Measurements from ENCODE around the gene SPTBN4. TPM values are rescaled to one million over a fixed set of nuclear protein-coding genes. Genes with fewer than 3 reads are reported as not detected.
A peak's percentile ranks its signal among the peaks of the same experiment; 100 is the strongest.

The SPTBN4 gene
- total RNA-seq, 1 donor = 0.72 TPM

DNA sequence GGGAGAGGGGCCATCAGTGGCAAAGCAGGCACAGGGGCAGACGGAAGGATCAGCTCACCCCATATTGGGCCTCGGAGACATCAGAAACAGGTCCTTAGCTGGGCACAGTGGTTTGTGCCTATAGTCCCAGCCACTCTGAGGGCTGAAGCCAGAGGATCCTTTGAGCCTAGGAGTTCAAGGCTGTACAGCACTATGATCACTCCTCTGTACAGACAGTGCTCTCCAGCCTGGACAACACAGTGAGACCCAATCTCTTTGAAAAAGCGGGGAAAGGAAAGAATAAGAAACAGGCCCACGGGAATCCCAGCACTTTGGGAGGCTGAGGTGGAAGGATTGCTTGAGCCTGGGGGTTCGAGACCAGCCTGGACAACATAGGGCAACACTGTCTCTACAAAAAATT is 47.0 kb upstream of the SPTBN4 start:
- no peaks in the 10 kb centered on the region for H3K27me3 ChIP-seq (ENCODE audit: insufficient read depth, low read length)
- no peak overlapping the region for H2AFZ ChIP-seq (ENCODE audit: low read length)
- peaks cover 15% of the 10 kb centered on the region for H3K36me3 ChIP-seq (ENCODE audit: insufficient read depth, low read length)
- TF ChIP-seq, protein P1, sequence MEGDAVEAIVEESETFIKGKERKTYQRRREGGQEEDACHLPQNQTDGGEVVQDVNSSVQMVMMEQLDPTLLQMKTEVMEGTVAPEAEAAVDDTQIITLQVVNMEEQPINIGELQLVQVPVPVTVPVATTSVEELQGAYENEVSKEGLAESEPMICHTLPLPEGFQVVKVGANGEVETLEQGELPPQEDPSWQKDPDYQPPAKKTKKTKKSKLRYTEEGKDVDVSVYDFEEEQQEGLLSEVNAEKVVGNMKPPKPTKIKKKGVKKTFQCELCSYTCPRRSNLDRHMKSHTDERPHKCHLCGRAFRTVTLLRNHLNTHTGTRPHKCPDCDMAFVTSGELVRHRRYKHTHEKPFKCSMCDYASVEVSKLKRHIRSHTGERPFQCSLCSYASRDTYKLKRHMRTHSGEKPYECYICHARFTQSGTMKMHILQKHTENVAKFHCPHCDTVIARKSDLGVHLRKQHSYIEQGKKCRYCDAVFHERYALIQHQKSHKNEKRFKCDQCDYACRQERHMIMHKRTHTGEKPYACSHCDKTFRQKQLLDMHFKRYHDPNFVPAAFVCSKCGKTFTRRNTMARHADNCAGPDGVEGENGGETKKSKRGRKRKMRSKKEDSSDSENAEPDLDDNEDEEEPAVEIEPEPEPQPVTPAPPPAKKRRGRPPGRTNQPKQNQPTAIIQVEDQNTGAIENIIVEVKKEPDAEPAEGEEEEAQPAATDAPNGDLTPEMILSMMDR (IDR thresholded peaks at IDR 0.05; ENCODE audit: extremely low read depth, low read depth, low read length) = no peak
- no peaks in the 10 kb centered on the region for H3K9me3 ChIP-seq (ENCODE audit: low read depth, low read length)
- H3K4me2 ChIP-seq (ENCODE audit: insufficient read depth, low read length) = no peak overlapping the region
- H3K79me2 ChIP-seq (ENCODE audit: insufficient read depth, low read length) = peaks cover 28% of the 10 kb centered on the region
- DNase-seq (ENCODE audit: insufficient read length, low spot score, missing footprints) = no peak
- H4K20me1 ChIP-seq (ENCODE audit: insufficient read depth, low read length) = no peaks in the 10 kb centered on the region
- peaks cover 23% of the 10 kb centered on the region for H3K4me1 ChIP-seq (ENCODE audit: insufficient read depth, low read length)
- no peak overlapping the region for H3K27ac ChIP-seq (ENCODE audit: low read depth, low read length)
- H3K4me3 ChIP-seq (ENCODE audit: insufficient read depth, low read length) = no peak overlapping the region

DNA sequence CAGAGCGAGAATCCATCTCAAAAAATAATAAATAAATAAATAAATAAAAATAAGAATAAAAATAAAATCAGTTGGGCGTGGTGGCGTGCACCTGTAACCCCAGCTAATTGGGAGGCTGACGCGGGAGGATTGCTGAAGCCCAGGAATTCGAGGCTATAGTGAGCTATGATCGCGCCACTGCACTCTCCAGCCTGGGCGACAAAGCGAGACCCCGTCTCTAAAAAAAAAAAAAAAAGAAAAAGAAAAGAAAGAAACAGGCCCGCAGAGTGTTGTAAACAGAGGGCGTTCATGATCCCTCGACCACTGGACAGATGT is 46.4 kb upstream of the SPTBN4 start:
- Histone ChIP-seq H3K4me2 (ENCODE audit: insufficient read depth, low read length) (peak overlapping the region; percentile 78), H2AFZ (ENCODE audit: low read length) (peak overlapping the region; percentile 86)
- TF ChIP-seq, protein P1 (IDR thresholded peaks at IDR 0.05; ENCODE audit: extremely low read depth, low read depth, low read length) = no peak

GRCh38 chr19:40420766-40421765 is 45.7 kb upstream of the SPTBN4 start:
- peak; percentile 99 for DNase-seq (ENCODE audit: insufficient read length, low spot score, missing footprints)
- TF ChIP-seq, protein P1 (IDR thresholded peaks at IDR 0.05; ENCODE audit: extremely low read depth, low read depth, low read length) = peak; percentile 92
- peaks cover 32% of the 10 kb centered on the region for H3K79me2 ChIP-seq (ENCODE audit: insufficient read depth, low read length)
- no peaks in the 10 kb centered on the region for H4K20me1 ChIP-seq (ENCODE audit: insufficient read depth, low read length)
- H3K36me3 ChIP-seq (ENCODE audit: insufficient read depth, low read length) = peaks cover 15% of the 10 kb centered on the region
- no peaks in the 10 kb centered on the region for H3K27me3 ChIP-seq (ENCODE audit: insufficient read depth, low read length)
- H3K4me1 ChIP-seq (ENCODE audit: insufficient read depth, low read length) = peaks cover 23% of the 10 kb centered on the region
- H2AFZ ChIP-seq (ENCODE audit: low read length) = peak overlapping the region; percentile 86
- H3K9me3 ChIP-seq (ENCODE audit: low read depth, low read length) = no peaks in the 10 kb centered on the region
- H3K4me3 ChIP-seq (ENCODE audit: insufficient read depth, low read length) = peak overlapping the region; percentile 82
- H3K4me2 ChIP-seq (ENCODE audit: insufficient read depth, low read length) = peak overlapping the region; percentile 78
- peak overlapping the region; percentile 94 for H3K27ac ChIP-seq (ENCODE audit: low read depth, low read length)

More for the DNA sequence above, 46.4 kb upstream of the SPTBN4 start:
- Histone ChIP-seq H3K4me1 (ENCODE audit: insufficient read depth, low read length) (peaks cover 23% of the 10 kb centered on the region), H3K9me3 (ENCODE audit: low read depth, low read length) (no peaks in the 10 kb centered on the region), H3K27me3 (ENCODE audit: insufficient read depth, low read length) (no peaks in the 10 kb centered on the region), H3K27ac (ENCODE audit: low read depth, low read length) (peak overlapping the region; percentile 94), H3K79me2 (ENCODE audit: insufficient read depth, low read length) (peaks cover 32% of the 10 kb centered on the region), H4K20me1 (ENCODE audit: insufficient read depth, low read length) (no peaks in the 10 kb centered on the region), H3K36me3 (ENCODE audit: insufficient read depth, low read length) (peaks cover 15% of the 10 kb centered on the region), H3K4me3 (ENCODE audit: insufficient read depth, low read length) (peak overlapping the region; percentile 82)
- no peak for DNase-seq (ENCODE audit: insufficient read length, low spot score, missing footprints)

All from osteoblast (primary cell).